Medulla oblongata (tissue), 1 donor: ENCODE measurements around the gene TUBA3D.
"Not testable (repeated sequence)": the region's sequence is repeated elsewhere in the genome, so short reads cannot be mapped to it uniquely, and the experiment has no call there.

ENCODE experiments used
- DNase-seq: peaks from one replicate; pipeline ENCODE4 v3.0.0-alpha.2; 2015; ENCODE audit errors: extremely low spot score

Gene TUBA3D

GRCh38 chr2:131514408-131515166, 38.7 kb downstream of the TUBA3D start:
- not testable (repeated sequence) for DNase-seq

GRCh38 chr2:131515235-131515634, 39.3 kb downstream of the TUBA3D start:
- not testable (repeated sequence) for DNase-seq

GRCh38 chr2:131516011-131516410, 40.1 kb downstream of the TUBA3D start:
- DNase-seq: no peak

GRCh38 chr2:131516621-131517020, 40.7 kb downstream of the TUBA3D start:
- not testable (repeated sequence) for DNase-seq

- DNase-seq: no peak
Observed at GRCh38 chr2:131517106-131517831, 41.4 kb downstream of the TUBA3D start.

- DNase-seq: not testable (repeated sequence)
Observed at GRCh38 chr2:131517856-131518255, 41.9 kb downstream of the TUBA3D start.

GRCh38 chr2:131518531-131518930, 42.6 kb downstream of the TUBA3D start:
- DNase-seq: not testable (repeated sequence)

- DNase-seq: no peak
Observed at GRCh38 chr2:131519466-131519865, 43.5 kb downstream of the TUBA3D start.

GRCh38 chr2:131519871-131520470, 44.1 kb downstream of the TUBA3D start:
- DNase-seq: not testable (repeated sequence)

- DNase-seq: peak; percentile 64
Observed at GRCh38 chr2:131520526-131520925, 44.6 kb downstream of the TUBA3D start.

- not testable (repeated sequence) for DNase-seq
Observed at GRCh38 chr2:131521524-131521923, 45.6 kb downstream of the TUBA3D start.

- no peak for DNase-seq
Observed at GRCh38 chr2:131521961-131522781, 46.3 kb downstream of the TUBA3D start.

- DNase-seq: not testable (repeated sequence)
Observed at GRCh38 chr2:131525256-131525655, 49.3 kb downstream of the TUBA3D start.

GRCh38 chr2:131527131-131528001, 51.4 kb downstream of the TUBA3D start, which contains the start of gene CCDC74A:
CCDC74A (plus strand) TSS chr2:131527888; CDS start chr2:131527971, 83 bp downstream.
- DNase-seq: peak; percentile 35

GRCh38 chr2:131528981-131529863, 53.3 kb downstream of the TUBA3D start:
- DNase-seq: not testable (repeated sequence)

- not testable (repeated sequence) for DNase-seq
Observed at GRCh38 chr2:131529864-131530445, 54.0 kb downstream of the TUBA3D start.

- DNase-seq: not testable (repeated sequence)
Observed at GRCh38 chr2:131530626-131531344, 54.9 kb downstream of the TUBA3D start.

GRCh38 chr2:131531547-131532185, 55.7 kb downstream of the TUBA3D start:
- not testable (repeated sequence) for DNase-seq
